SKM-1 treated with dmso at 0.1 percent for 144 hours (cell line): ENCODE results near the gene COL4A1.

Experiments
- DNase-seq: peaks from one replicate; lab custom pipeline; 2025; ENCODE audit not compliant: unreplicated experiment; lab: John Stamatoyannopoulos, UW

The COL4A1 gene

GRCh38 chr13:110276553-110276950 is 30.4 kb downstream of the COL4A1 start:
- DNase-seq: no peak

GRCh38 chr13:110275931-110276552 is 30.9 kb downstream of the COL4A1 start:
- DNase-seq: no peak

GRCh38 chr13:110274687-110275086 is 32.3 kb downstream of the COL4A1 start:
- no peak for DNase-seq

GRCh38 chr13:110273254-110273653 is 33.7 kb downstream of the COL4A1 start:
- no peak for DNase-seq

- DNase-seq: no peak
Measured at GRCh38 chr13:110272651-110273050, 34.3 kb downstream of the COL4A1 start.

GRCh38 chr13:110272227-110272626 is 34.7 kb downstream of the COL4A1 start:
- DNase-seq: no peak

- DNase-seq: no peak
Measured at GRCh38 chr13:110271313-110271712, 35.6 kb downstream of the COL4A1 start.

- DNase-seq: no peak
Measured at GRCh38 chr13:110270507-110270906, 36.5 kb downstream of the COL4A1 start.

GRCh38 chr13:110269509-110270185 is 37.3 kb downstream of the COL4A1 start:
- DNase-seq: no peak

GRCh38 chr13:110268576-110269185 is 38.3 kb downstream of the COL4A1 start:
- no peak for DNase-seq

- DNase-seq: no peak
Measured at GRCh38 chr13:110268061-110268460, 38.9 kb downstream of the COL4A1 start.

- no peak for DNase-seq
Measured at GRCh38 chr13:110266983-110267382, 40.0 kb downstream of the COL4A1 start.

- DNase-seq: no peak
Measured at GRCh38 chr13:110266431-110266809, 40.5 kb downstream of the COL4A1 start.

- DNase-seq: no peak
Measured at GRCh38 chr13:110265682-110266430, 41.1 kb downstream of the COL4A1 start.

GRCh38 chr13:110265341-110265681 is 41.6 kb downstream of the COL4A1 start:
- DNase-seq: no peak

- no peak for DNase-seq
Measured at GRCh38 chr13:110264685-110265275, 42.2 kb downstream of the COL4A1 start.

- no peak for DNase-seq
Measured at GRCh38 chr13:110263888-110264287, 43.1 kb downstream of the COL4A1 start.

GRCh38 chr13:110263404-110263803 is 43.6 kb downstream of the COL4A1 start:
- DNase-seq: no peak

- DNase-seq: no peak
Measured at GRCh38 chr13:110262508-110263291, 44.3 kb downstream of the COL4A1 start.

GRCh38 chr13:110262082-110262436 is 44.9 kb downstream of the COL4A1 start:
- no peak for DNase-seq
